Peyer's patch (tissue), 4 donors: ENCODE results near the gene CHIC2.

Experiments
- CTCF ChIP-seq, 6 experiments: fragments of 450-650 bp in 4 of 6; fragments of 200-600 bp in 2 of 6; sonication (generic) in 1 of 6; IDR thresholded peaks; one replicate each; pipeline ENCODE4 v1.5.1; 2017 to 2019; ENCODE audit warnings: antibody characterized with exemption in 6 of 6, mild to moderate bottlenecking in 3 of 6, moderate library complexity in 1 of 6
- POLR2A ChIP-seq, 2 donors: fragments of 450-650 bp; IDR thresholded peaks; one replicate each; pipeline ENCODE4 v1.5.1; 2017; ENCODE audit warnings: antibody characterized with exemption in 2 of 2, mild to moderate bottlenecking in 2 of 2, moderate library complexity in 2 of 2

- TF ChIP-seq POLR2A (IDR thresholded peaks at IDR 0.05): no peak
- TF ChIP-seq CTCF (IDR thresholded peaks at IDR 0.05): no peak
Observed at GRCh38 chr4:54066088-54066415, 1.6 kb upstream of the CHIC2 start.
